SH-SY5Y (cell line): Measurements from ENCODE around the gene HBM.

ENCODE experiments used
- GATA2 ChIP-seq: IDR thresholded peaks from 2 replicates; pipeline ENCODE4 v1.6.1; 2011; ENCODE audit warnings: mild to moderate bottlenecking, low read depth, low read length
- GATA3 ChIP-seq: IDR thresholded peaks from 2 replicates; pipeline ENCODE4 v1.6.1; 2011; ENCODE audit warnings: low read depth, mild to moderate bottlenecking, low read length, moderate library complexity

GRCh38 chr16:181565-182021 lies 15.8 kb downstream of the HBM start:
- no peak for TF ChIP-seq GATA2
- no peak for TF ChIP-seq GATA3
